Endothelial cell of umbilical vein (primary cell): ENCODE data around the gene TANGO2.

Source experiments
- CTCF ChIP-seq, 2 donors: IDR thresholded peaks; 1 replicate in 1 of 2; 2 replicates in 1 of 2; pipeline ENCODE4 v1.5.1; 2011; ENCODE audit warnings: low read length in 2 of 2, mild to moderate bottlenecking in 2 of 2, moderate library complexity in 2 of 2, control low read depth in 1 of 2, inconsistent platforms in 1 of 2, low read depth in 1 of 2; ENCODE audit not compliant: insufficient read depth in 1 of 2; ENCODE audit errors: extremely low read depth in 1 of 2
- EZH2 ChIP-seq: IDR thresholded peaks from 2 replicates; pipeline ENCODE4 v1.6.1; 2012; ENCODE audit warnings: borderline replicate concordance, low read depth, mild to moderate bottlenecking, moderate library complexity, low read length, inconsistent platforms; ENCODE audit not compliant: severe bottlenecking
- FOS ChIP-seq: IDR thresholded peaks from 2 replicates; pipeline ENCODE4 v1.6.1; 2011; ENCODE audit warnings: mild to moderate bottlenecking, low read length, moderate library complexity, borderline replicate concordance; ENCODE audit not compliant: insufficient read depth
- JUN ChIP-seq: IDR thresholded peaks from 2 replicates; pipeline ENCODE4 v1.6.1; 2011; ENCODE audit warnings: borderline replicate concordance, low read depth; ENCODE audit not compliant: insufficient read length, insufficient read depth
- MYC ChIP-seq: IDR thresholded peaks from one replicate; pipeline ENCODE4 v1.6.1; 2011; ENCODE audit warnings: mild to moderate bottlenecking, low read depth, low read length
- POLR2A ChIP-seq: IDR thresholded peaks from 2 replicates; pipeline ENCODE4 v1.6.1; 2012; ENCODE audit warnings: low read depth, mild to moderate bottlenecking, control low read depth, low read length
- POLR2AphosphoS5 ChIP-seq: IDR thresholded peaks from 2 replicates; pipeline ENCODE4 v1.6.1; 2012; ENCODE audit warnings: low read depth, mild to moderate bottlenecking, control low read depth, low read length, moderate library complexity; ENCODE audit not compliant: insufficient read depth
- TF ChIP-seq, protein P1 (sequence below): IDR thresholded peaks from 2 replicates; pipeline ENCODE4 v1.6.1; 2011; ENCODE audit not compliant: insufficient read depth, insufficient read length

GRCh38 chr22:20108757-20109230 lies 87.9 kb downstream of the TANGO2 start:
- TF ChIP-seq CTCF (IDR thresholded peaks at IDR 0.05; ENCODE audit: extremely low read depth in 1 of 2, insufficient read depth in 1 of 2, low read depth in 1 of 2, low read length in 2 of 2) (no peak), POLR2AphosphoS5 (no peak), POLR2A (no peak), FOS (no peak), EZH2 (no peak), JUN (no peak), MYC (no peak)
- TF ChIP-seq, protein P1, sequence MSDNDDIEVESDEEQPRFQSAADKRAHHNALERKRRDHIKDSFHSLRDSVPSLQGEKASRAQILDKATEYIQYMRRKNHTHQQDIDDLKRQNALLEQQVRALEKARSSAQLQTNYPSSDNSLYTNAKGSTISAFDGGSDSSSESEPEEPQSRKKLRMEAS, result no peak
